ENCODE measurements around the gene RAET1E. TPM values are rescaled to one million over a fixed set of nuclear protein-coding genes. Genes with fewer than 3 reads are reported as not detected.

Gene RAET1E
- total RNA-seq, 1 experiment from 2014 or later = not detected

DNA sequence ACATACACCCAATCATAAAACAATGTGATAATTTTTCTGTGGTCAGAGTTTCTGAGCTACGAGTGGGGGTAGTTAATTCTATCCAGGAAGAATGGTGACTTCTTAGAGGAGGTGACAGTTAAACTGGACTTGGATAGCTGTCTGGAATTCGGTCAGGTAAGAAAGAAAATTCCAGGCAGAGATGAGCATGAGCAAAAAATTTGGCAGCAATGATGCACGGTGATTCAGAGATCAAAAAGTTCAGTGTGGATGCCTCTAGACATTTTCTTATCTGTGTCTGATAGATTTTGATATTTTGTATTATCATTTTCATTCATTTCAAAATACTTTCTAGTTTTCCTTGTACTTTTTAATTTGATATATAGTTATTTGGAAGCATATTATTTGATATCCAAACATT is 12.0 kb downstream of the RAET1E start:
- no peaks in the 10 kb centered on the region for H3K4me1 Mint-ChIP-seq (ENCODE audit: low read depth, unreplicated experiment)
- TF ChIP-seq, protein P1, sequence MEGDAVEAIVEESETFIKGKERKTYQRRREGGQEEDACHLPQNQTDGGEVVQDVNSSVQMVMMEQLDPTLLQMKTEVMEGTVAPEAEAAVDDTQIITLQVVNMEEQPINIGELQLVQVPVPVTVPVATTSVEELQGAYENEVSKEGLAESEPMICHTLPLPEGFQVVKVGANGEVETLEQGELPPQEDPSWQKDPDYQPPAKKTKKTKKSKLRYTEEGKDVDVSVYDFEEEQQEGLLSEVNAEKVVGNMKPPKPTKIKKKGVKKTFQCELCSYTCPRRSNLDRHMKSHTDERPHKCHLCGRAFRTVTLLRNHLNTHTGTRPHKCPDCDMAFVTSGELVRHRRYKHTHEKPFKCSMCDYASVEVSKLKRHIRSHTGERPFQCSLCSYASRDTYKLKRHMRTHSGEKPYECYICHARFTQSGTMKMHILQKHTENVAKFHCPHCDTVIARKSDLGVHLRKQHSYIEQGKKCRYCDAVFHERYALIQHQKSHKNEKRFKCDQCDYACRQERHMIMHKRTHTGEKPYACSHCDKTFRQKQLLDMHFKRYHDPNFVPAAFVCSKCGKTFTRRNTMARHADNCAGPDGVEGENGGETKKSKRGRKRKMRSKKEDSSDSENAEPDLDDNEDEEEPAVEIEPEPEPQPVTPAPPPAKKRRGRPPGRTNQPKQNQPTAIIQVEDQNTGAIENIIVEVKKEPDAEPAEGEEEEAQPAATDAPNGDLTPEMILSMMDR (IDR thresholded peaks at IDR 0.05; ENCODE audit: insufficient read depth in 1 of 2, low read depth in 1 of 2, low read length in 1 of 2, severe bottlenecking in 1 of 2, unreplicated experiment in 1 of 2) = no peak
- H3K36me3 ChIP-seq (ENCODE audit: control insufficient read depth, insufficient read depth, low read length) = no peaks in the 10 kb centered on the region
- H3K4me3 Mint-ChIP-seq (ENCODE audit: unreplicated experiment) = no peak overlapping the region
- ChIA-PET CTCF (no interaction called here), POLR2A (no interaction called here)
- intact Hi-C loops (cut with micrococcal nuclease; ENCODE audit: unreplicated experiment) = no loop called here
- H3K4me3 ChIP-seq (ENCODE audit: low read depth, low read length) = no peak overlapping the region
- H3K9me3 Mint-ChIP-seq (ENCODE audit: unreplicated experiment) = no peaks in the 10 kb centered on the region
- H3K9me3 ChIP-seq = no peaks in the 10 kb centered on the region
- no peak overlapping the region for H3K27ac Mint-ChIP-seq (ENCODE audit: unreplicated experiment)
- no peaks in the 10 kb centered on the region for H3K27me3 ChIP-seq (replicated peaks; ENCODE audit: control insufficient read depth, insufficient read depth, low read length)
- no peak for DNase-seq
- peaks cover 8% of the 10 kb centered on the region for H3K27me3 Mint-ChIP-seq (ENCODE audit: insufficient read depth, unreplicated experiment)
- H3K36me3 Mint-ChIP-seq (ENCODE audit: insufficient read depth, unreplicated experiment) = no peaks in the 10 kb centered on the region
- no TSS peak for BruUV-seq (replicated peaks)
- no peaks in the 10 kb centered on the region for H3K4me1 ChIP-seq

- Histone ChIP-seq H3K4me1 (no peaks in the 10 kb centered on the region), H3K9me3 (no peaks in the 10 kb centered on the region), H3K27me3 (replicated peaks; ENCODE audit: control insufficient read depth, insufficient read depth, low read length) (no peaks in the 10 kb centered on the region), H3K4me3 (ENCODE audit: low read depth, low read length) (no peak overlapping the region), H3K36me3 (ENCODE audit: control insufficient read depth, insufficient read depth, low read length) (no peaks in the 10 kb centered on the region)
- no peaks in the 10 kb centered on the region for H3K9me3 Mint-ChIP-seq (ENCODE audit: unreplicated experiment)
- ChIA-PET CTCF (no interaction called here), POLR2A (no interaction called here)
- H3K27ac Mint-ChIP-seq (ENCODE audit: unreplicated experiment) = no peak overlapping the region
- H3K4me3 Mint-ChIP-seq (ENCODE audit: unreplicated experiment) = no peak overlapping the region
- no peaks in the 10 kb centered on the region for H3K36me3 Mint-ChIP-seq (ENCODE audit: insufficient read depth, unreplicated experiment)
- intact Hi-C loops (cut with micrococcal nuclease; ENCODE audit: unreplicated experiment) = loop anchor here (5.0 kb wide), 1 partner anchor 38 kb away; the partner anchor contains the start of gene RAET1G
- H3K27me3 Mint-ChIP-seq (ENCODE audit: insufficient read depth, unreplicated experiment) = peaks cover 7% of the 10 kb centered on the region
- TF ChIP-seq, protein P1 (IDR thresholded peaks at IDR 0.05; ENCODE audit: insufficient read depth in 1 of 2, low read depth in 1 of 2, low read length in 1 of 2, severe bottlenecking in 1 of 2, unreplicated experiment in 1 of 2) = no peak
- no peak for DNase-seq
- no TSS peak for BruUV-seq (replicated peaks)
- no peaks in the 10 kb centered on the region for H3K4me1 Mint-ChIP-seq (ENCODE audit: low read depth, unreplicated experiment)
These were observed 13.3 kb downstream of the RAET1E start for GRCh38 chr6:149884617-149885016.

GRCh38 chr6:149884215-149884614 is 13.7 kb downstream of the RAET1E start:
- H3K27me3 ChIP-seq (replicated peaks; ENCODE audit: control insufficient read depth, insufficient read depth, low read length) = no peaks in the 10 kb centered on the region
- BruUV-seq (replicated peaks) = no TSS peak
- DNase-seq = no peak
- intact Hi-C loops (cut with micrococcal nuclease; ENCODE audit: unreplicated experiment) = loop anchor here (5.0 kb wide), 1 partner anchor 38 kb away; the partner anchor contains the start of gene RAET1G
- Mint-ChIP-seq H3K27me3 (ENCODE audit: insufficient read depth, unreplicated experiment) (peaks cover 7% of the 10 kb centered on the region), H3K4me1 (ENCODE audit: low read depth, unreplicated experiment) (no peaks in the 10 kb centered on the region), H3K27ac (ENCODE audit: unreplicated experiment) (no peak overlapping the region), H3K4me3 (ENCODE audit: unreplicated experiment) (no peak overlapping the region), H3K9me3 (ENCODE audit: unreplicated experiment) (no peaks in the 10 kb centered on the region), H3K36me3 (ENCODE audit: insufficient read depth, unreplicated experiment) (no peaks in the 10 kb centered on the region)
- TF ChIP-seq, protein P1 (IDR thresholded peaks at IDR 0.05; ENCODE audit: insufficient read depth in 1 of 2, low read depth in 1 of 2, low read length in 1 of 2, severe bottlenecking in 1 of 2, unreplicated experiment in 1 of 2) = no peak
- no peaks in the 10 kb centered on the region for H3K9me3 ChIP-seq
- H3K36me3 ChIP-seq (ENCODE audit: control insufficient read depth, insufficient read depth, low read length) = no peaks in the 10 kb centered on the region
- ChIA-PET CTCF (no interaction called here), POLR2A (no interaction called here)
- H3K4me3 ChIP-seq (ENCODE audit: low read depth, low read length) = no peak overlapping the region
- no peaks in the 10 kb centered on the region for H3K4me1 ChIP-seq

All from Caco-2 (cell line).